GM19351 (cell line): ENCODE data around the gene TTC33.
A peak's percentile ranks its signal among the peaks of the same experiment; 100 is the strongest.

Source experiments
- ATAC-seq: cut with Tn5 transposase; IDR thresholded peaks from one replicate; pipeline ENCODE4 v1.9.1; 2021; ENCODE audit warnings: mild to moderate bottlenecking, moderate library complexity; ENCODE audit not compliant: unreplicated experiment

TTC33 gene

DNA sequence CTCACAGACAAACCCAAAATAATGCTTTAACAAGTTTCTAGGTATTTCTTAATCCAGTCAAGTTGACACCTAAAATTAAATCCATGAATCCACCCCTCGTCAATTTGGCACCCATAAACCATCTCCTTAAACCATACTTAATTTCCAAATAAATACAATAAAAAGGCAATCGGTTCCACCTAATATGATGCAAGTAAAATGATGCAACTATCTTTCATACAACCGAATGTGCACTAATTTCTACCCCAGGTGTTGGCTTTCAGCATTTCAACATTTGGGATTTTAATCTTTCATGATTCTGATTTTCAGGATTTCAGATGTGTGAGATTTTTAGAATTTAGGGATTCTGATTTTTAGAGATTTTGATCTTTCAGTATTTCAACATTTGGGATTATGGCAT, 25.1 kb upstream of the TTC33 start:
- no peak for ATAC-seq

DNA sequence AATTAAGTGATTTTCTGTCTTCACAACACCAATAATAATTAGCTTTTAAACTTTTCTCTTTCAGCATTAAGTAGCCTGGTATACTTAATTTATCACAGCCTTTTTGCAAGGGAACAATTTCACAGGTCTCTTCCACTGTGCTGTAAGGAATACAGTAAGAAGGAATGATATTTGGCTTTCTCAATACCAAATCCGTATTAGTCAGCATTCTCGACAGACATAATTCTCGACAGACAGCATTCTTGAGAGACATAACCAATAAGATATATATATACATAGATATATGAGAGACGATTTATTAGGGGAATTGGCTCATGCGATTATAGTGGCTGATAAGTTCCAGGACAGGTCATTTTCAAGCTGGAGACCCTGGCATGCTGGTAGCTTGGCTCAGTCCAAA, 24.4 kb upstream of the TTC33 start:
- no peak for ATAC-seq

DNA sequence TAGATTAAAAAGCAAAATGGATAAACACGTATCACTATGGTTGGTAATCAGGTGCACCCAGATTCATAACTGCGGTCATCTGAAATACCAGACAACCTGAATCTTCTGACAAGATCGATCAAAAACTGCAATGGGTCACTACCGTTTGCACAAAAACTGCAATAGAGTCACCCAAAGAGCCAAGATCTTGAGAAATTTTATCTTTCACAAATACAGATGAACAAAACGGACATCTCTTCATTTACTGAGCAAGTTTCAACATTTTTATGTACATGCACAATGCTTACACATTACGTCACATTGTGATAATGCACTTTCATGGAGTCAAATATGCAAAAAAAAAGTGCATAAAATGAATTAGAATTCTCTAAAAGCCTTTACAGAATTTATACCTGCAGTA, 23.8 kb upstream of the TTC33 start:
- ATAC-seq, result no peak

DNA sequence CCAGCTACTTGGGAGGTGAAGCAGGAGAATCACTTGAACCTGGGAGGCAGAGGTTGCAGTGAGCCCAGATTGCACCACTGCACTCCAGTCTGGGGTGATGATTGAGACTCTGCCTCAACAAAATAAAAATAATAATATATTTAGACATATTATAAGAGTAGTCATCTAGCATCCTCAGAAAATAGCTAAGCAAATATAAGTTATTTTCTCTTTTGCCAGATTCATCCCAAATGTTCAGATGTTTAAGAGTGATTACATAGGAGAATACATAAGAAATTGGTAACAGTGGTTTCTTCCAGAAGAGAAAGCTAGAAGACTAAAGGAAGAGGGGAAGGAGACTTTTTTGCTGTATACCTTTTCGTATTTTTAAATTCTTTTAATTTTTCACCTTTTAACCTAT, 22.4 kb upstream of the TTC33 start:
- no peak for ATAC-seq

DNA sequence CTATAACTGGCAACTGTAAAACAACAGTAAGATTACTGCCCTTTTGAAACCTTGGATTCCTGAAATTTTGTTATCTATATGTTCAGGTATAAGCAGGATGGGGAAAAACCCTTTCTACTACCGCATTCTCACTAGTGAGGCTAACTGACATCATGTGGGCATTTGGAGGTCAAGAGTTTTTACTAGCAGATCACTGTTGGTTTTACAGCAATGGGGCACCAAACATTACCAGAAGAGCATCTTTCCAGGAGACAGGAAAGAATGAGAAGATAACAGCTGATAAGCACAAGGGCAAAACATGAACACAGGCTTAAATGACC, 20.9 kb upstream of the TTC33 start:
- ATAC-seq, result peak; percentile 43

DNA sequence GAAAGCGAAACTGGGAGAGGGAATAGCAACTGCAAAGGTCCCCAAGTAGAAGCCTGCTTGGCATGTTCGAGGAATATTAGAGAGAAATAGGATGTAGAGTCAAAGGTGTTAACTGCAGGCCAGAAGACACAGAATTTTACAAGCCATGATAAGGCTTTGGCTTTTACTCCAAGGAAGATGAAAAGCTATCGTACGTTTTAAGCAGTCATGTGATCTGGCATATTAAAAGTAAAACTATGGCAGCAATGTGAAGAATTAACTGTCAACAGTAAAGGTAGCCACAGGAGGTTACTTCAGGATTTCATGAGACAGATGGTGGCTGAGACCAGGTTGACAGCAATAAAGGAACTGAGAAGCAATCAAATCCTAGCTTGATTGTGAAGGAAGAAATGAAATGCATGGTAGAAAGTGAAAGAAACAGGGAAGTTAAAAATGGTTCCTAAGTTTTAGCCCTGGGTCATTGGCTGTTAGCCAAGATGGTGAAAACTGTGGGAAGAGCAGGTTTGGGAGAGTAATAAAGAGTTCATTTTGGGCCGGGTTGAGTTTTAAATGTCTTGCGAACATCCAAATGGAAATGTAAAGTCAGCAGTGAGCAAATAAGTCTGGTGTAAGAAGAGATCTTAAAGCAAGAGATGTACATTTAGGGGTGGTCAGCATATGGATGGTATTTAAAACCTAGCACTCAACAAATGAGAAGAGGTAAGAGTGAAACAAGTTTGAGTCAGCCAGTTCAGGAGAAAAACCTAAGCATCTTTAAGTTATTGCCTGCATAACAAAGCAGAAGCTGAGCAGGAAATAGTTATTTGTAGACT, 20.3 kb upstream of the TTC33 start:
- peak; percentile 51 for ATAC-seq

DNA sequence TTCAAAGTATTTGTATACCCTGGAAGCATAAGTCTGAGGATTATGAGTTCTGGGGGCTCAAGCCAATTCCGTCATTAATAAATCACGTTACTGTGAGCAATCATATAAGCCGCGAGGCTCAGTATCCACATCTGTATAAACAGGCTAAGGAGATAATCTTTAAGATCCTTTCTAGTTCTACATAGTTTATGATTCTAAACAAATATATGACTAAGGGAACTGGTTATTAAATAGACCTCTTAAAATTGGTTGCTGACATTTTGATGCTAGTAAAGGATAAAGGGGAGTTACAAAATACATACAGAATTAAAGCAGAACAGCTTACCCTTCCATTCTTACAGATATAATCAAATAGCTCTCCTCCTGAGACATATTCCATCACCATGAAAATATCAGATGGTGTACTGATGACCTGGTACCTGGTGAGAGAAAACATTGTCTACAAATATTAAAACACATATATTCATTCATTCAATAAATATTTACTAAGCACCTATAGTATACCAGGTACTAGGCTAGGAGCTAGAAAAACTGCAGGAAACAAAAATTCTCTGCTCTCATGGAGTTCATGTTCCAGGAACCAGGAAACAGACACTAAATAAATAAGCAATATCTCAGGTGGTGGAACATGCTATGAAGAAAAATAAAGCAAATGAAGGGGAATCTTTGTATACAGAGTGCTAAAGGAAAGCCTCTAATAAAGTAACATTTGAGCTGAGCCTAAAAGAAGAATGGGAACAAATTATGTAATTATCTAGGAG, 19.5 kb upstream of the TTC33 start:
- ATAC-seq, result no peak

DNA sequence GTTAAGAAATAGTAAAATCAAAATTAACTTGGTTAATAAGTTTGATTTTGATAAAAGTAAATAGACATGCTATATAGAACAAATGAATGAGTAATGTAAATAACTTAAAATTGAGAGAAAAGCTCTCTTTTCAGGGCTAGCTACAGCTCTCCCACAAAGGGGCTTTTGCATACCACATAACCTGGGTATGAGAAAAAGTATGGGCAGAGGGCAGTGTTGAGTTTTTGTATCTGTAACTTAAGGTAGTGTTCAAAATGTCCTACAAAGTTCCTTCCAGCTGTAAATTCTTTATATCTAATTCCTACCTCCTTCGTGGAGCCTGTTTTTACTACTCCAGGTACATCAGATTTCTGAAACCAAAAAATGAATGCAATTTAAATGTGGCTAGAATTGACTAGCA, 18.9 kb upstream of the TTC33 start:
- no peak for ATAC-seq

DNA sequence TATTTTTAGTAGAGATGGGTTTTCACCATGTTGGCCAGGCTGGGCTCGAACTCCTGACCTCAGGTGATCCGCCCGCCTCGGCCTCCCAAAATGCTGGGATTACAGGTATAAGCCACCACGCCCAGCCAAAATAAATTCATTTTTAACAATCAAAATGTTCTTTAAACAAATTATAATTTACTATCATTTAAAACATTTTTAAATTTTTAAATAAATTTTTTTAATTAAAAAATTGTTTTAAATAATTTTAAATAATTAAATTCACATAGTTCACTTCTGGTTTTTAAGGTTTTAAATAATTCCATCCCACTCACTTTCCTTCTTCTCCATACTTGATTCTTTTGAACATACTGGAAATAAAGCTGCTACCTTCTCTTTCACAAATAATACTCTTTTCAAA, 15.0 kb upstream of the TTC33 start:
- no peak for ATAC-seq

DNA sequence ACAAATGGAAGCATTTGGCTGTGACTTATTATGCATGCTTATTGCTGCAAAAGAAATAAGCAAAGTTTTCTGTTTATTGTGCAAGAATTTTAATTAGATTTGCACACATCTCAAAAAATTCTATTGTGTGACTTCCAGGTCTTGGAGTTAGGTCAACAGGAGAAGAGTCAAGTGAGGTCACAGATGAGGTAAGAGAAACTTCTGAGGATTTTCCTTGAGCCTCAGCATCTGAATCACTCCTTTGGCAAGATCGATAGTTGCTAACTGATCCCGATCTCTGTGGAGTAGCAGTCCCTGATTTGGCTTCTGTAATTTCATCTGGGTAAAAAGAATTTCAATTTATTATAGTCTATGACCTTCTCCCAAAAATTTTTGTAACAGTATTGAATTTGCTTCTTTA, 6.9 kb upstream of the TTC33 start:
- ATAC-seq, result no peak

DNA sequence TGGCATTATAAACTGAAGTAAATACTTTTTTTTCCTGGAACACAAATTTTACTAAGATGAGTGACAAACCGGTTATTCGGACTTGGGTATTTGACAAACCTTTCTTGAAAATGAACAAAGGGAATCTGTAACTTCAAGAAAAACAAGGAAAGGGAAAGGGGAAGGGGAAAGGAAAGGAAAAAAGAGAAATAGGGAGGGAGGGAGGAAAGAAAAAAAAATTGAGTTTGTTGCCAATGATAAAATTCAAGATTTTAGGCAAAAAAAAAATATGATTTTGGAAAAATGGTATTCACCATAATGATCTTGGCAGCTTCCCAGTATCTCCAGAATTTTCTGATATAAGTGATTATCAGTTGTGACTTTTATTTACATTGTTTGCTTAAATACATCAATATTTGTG, 1.6 kb upstream of the TTC33 start:
- no peak for ATAC-seq

DNA sequence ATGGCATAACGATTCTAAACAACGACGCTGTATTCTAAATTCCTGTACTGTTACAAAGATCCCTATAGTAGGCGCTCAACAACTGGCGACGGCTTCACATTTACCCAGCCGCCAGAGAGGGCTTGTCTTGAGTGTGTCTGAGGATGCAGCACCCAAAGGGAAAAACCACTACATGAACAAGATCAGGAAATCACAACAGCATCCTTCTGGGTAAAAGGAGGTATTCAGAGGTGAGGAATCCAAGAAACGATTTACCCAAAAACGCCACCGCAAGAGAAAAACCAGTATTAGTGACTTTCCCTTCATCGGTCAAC, 711 bp downstream of the TTC33 start:
- ATAC-seq, result peak; percentile 75

DNA sequence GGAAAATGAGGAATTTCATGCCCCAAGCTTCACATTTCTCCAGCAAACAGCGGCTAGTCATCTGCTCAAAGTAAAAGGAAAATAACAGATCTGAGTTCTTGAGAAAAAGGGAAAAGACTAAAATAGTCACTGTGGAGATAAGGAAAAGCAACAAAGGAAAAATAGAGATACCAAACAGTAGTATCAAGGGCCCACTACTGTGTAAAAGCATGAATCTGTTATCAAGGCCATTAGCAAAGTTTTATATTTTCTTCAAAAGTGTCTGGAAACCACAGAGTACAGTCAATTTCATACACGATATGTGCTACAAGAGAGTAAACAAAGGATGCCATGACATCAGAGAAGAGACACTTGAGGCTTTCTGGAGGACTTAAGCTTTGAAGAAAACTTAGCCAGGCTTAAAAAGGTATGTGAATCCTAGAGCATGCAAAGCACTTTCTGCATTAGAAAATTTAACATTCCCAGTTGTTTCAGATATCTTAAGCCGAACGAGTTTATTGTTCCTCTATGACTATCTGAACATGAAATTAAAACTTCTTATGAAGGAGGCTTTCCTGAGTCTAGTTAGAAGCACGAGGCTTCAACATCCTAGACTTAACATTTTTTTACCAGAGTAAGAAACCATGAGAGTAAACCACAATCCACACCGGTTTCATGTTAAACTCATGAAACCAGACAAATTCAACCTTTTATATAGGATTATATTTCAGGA, 1.2 kb downstream of the TTC33 start:
- peak; percentile 31 for ATAC-seq

DNA sequence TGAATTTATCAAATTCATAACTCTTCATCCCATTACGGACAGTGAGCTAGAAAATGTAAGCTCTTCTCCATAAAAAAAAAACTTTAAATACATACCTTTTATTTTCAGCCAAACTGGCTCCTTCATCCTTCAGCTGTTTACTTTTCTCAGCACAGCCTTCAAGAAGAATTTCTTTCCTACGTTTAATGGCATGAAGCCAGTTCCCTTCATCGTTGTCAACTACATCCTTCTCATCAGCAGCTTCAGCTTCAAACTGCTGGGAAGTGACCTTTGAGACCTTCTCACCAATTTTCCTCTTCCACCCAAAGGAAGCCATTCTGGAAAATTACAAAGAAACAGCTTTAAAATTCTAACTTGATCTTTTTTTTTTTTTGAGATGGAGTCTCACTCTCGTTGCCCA, 9.1 kb downstream of the TTC33 start:
- ATAC-seq, result no peak

DNA sequence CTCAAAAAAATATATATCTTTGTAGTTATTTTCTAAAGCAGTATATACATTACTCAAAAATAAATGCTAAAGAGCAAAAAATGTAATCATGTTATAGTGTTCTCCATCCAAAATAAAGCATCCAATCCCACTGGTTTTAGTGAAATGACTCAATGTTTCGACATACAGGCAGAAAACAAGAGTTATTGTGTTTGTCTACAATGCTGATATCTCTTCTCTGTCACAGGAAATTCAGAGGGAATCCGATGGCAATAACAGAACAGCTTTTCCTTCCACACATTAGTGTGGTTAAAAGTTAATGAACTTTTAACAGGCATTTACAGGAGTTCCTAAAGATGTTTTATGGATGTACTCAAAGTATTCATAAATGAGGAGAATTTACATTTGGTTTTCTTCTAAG, 12.0 kb downstream of the TTC33 start:
- ATAC-seq, result no peak

DNA sequence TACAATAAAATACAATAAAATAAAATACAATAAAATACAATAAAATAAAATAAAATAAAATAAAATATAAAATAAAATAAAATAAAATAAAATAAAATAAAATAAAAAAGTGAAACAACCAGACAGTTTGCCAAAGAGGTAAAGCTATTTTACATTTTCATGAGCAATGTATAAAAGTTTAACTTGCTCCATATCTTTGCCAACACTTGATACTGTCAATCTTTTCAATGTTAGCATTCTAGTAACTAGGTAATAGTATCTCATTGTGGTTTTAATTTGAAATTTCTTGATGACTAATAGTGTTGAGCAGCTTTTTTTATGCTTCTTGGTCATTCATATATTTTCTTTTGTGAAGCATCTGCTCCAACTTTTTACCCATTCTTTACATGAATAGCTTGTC, 17.3 kb downstream of the TTC33 start:
- ATAC-seq, result no peak

DNA sequence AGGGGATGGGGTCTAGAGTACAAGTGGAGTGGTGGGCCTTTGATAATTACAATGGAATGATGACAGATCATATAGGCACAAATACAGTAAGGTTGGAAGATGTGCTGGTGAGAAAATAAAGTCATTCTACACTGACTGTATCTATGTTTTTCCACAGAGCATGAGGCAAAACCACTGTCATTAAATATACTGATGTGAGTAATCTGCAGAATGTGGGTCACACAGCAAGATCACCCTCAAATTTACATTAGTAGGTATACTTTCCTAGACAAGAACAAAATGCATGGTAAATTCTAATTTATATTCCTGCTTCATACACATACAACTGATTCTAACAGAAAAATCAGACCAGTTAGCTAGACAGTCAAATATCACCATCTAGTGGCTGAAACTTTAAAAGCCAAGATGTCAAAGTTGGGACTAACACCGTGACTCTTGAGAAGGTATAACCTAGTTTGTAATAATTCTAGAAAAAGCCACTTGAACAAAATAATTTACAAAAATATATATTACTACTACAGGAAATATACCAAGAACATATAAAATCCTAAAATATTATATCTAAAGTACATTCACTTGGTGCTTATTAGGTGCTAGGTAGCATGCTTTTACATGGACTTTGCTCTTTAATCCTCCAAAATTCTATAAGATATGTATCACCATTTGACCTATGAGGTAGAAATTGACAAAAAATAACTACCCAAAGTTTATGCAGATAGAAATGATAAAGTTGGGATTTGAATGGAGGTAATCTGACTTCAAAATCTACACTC, 19.5 kb downstream of the TTC33 start:
- ATAC-seq, result peak; percentile 84

DNA sequence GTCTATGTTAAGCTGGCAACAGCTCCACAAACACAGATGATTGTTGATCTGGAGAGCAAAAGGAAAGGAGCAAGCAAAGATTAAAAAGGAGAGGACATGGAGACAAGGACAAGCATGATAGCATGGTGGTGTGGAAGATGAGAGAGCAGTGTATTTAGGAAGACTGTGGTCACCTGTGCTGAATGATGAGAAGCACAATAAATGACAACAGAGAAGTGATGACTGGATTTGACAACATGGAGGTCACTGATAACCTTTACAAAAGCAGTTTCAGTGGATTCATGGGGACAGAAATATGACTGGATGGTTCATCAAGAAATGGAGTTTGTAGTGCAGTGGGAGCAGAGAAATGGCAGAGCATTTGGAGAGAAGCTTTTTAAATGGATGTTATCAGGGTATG, 20.2 kb downstream of the TTC33 start:
- ATAC-seq, result no peak

DNA sequence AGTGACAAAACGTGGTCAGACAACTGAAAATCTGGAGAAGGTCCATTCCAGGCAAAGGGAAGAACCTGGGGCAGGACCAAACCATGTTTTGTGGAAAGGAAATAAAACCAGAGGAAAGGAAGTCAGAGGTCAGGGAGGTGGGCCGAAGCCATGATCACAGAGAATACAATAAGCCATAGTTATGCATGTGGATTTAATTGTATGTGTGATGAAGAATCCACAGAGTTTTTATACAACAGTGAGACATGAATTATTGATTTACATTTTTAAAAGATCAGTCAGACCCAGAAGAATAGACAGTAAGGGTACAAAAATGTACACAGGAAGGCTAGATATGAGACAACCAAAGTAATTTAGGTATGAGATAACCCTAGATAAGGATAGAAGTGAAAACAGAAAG, 20.8 kb downstream of the TTC33 start:
- ATAC-seq, result no peak

DNA sequence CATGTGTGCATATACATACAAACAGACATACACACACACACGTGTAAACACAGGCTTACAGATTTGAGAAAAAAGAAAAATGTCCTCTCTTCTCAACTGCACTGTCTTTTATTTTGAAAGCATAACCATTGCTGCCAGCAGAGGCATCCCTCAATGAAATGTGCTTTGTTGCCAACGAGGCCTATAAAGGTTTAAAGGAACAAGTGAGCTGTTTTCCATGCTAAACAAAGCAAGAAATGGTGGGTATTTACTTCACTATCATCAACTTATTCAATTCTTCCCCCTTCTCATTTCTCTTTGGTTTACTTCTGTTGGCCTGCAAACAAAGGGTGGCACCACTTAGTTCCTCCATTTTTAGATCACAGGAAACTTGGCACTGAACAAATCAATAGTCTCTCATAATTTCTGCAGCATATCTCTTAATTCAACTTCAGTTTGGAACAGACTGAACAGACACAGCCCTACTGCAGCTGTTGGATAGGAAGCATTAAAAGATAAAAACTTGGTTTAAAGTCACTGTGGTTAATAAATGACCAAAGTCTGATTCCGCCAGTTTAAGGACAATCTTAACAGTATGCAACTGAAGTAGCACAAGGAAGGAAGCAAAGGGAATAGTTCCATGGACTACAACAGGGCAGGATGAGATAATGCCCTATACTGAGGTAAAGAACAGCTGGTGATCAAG, 21.7 kb downstream of the TTC33 start:
- no peak for ATAC-seq

DNA sequence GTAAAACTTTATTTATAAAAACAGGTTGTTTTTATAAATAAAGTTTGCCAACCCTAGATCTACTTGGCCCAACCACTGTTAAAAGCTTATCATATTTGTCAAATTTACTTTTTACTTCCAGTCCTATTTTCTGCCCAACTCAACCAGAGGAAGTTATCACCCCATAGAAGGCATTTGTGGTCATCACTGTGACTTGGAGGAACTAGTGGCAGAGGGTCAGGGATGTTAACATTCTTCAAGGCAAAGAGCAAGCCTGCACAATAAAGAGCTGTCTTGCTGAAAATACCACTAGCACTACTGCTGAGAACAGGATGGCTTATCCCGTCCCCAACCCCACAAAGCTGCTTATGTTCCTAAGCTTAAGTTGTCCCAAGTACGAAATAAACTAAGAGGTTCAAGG, 22.3 kb downstream of the TTC33 start:
- ATAC-seq, result no peak
